CD8-positive, alpha-beta memory T cell (primary cell): ENCODE measurements around the gene HMGN1. TPM values are rescaled to one million over a fixed set of nuclear protein-coding genes. Genes with fewer than 3 reads are reported as not detected.
A peak's percentile ranks its signal among the peaks of the same experiment; 100 is the strongest.

Experiments
- CTCF ChIA-PET: fragments of 350-600 bp; sonication (Branson Sonifier 250); formaldehyde crosslinking; loops from one replicate; lab custom pipeline; 2021; ENCODE audit warnings: antibody characterized with exemption; lab: Charles Lee
- POLR2A ChIA-PET: fragments of 350-600 bp; sonication (Branson Sonifier 250); formaldehyde crosslinking; loops from one replicate; lab custom pipeline; 2021; ENCODE audit warnings: antibody characterized with exemption; lab: Charles Lee
- DNase-seq, 5 donors: peaks; one replicate each; pipeline versions ENCODE4 v3.0.0 to v3.0.0-alpha.2; 2020 to 2022; ENCODE audit warnings: mixed read lengths in 1 of 5
- H3K27ac ChIP-seq: one replicate; pipeline ENCODE4 v1.7.0; 2013; ENCODE audit warnings: low read depth, mild to moderate bottlenecking, low read length, moderate library complexity
- H3K27me3 ChIP-seq: 2 replicates; pipeline ENCODE4 v1.7.0; 2013; ENCODE audit warnings: low read length, mild to moderate bottlenecking; ENCODE audit not compliant: insufficient read depth, poor library complexity, severe bottlenecking
- H3K36me3 ChIP-seq: 2 replicates; pipeline ENCODE4 v1.7.0; 2013; ENCODE audit warnings: mild to moderate bottlenecking, low read length, moderate library complexity; ENCODE audit not compliant: insufficient read depth
- H3K4me1 ChIP-seq: 2 replicates; pipeline ENCODE4 v1.7.0; 2013; ENCODE audit warnings: mild to moderate bottlenecking, low read length, moderate library complexity; ENCODE audit not compliant: insufficient read depth
- H3K4me3 ChIP-seq: 2 replicates; pipeline ENCODE4 v1.7.0; 2013; ENCODE audit warnings: mild to moderate bottlenecking, low read length
- H3K9me3 ChIP-seq: 2 replicates; pipeline ENCODE4 v1.7.0; 2013; ENCODE audit warnings: mild to moderate bottlenecking, low read length
- H3K27ac Mint-ChIP-seq, 8 donors: one replicate each; pipeline ENCODE4 v1.8.0; 2020 to 2021; ENCODE audit warnings: mixed read lengths in 8 of 8, mild to moderate bottlenecking in 6 of 8, inconsistent platforms in 3 of 8, moderate library complexity in 3 of 8
- H3K27me3 Mint-ChIP-seq, 2 donors: one replicate each; pipeline ENCODE4 v1.8.0; 2020 to 2021; ENCODE audit warnings: mixed read lengths in 2 of 2, mild to moderate bottlenecking in 1 of 2, moderate library complexity in 1 of 2
- H3K36me3 Mint-ChIP-seq, 3 donors: one replicate each; pipeline ENCODE4 v1.8.0; 2020 to 2021; ENCODE audit warnings: mixed read lengths in 3 of 3, inconsistent platforms in 1 of 3, mild to moderate bottlenecking in 1 of 3
- H3K4me1 Mint-ChIP-seq, 3 donors: one replicate each; pipeline ENCODE4 v1.8.0; 2020 to 2021; ENCODE audit warnings: mixed read lengths in 3 of 3, inconsistent platforms in 1 of 3, mild to moderate bottlenecking in 1 of 3
- H3K4me3 Mint-ChIP-seq, 7 donors: one replicate each; pipeline ENCODE4 v1.8.0; 2020 to 2021; ENCODE audit warnings: mixed read lengths in 7 of 7, mild to moderate bottlenecking in 6 of 7, moderate library complexity in 4 of 7, inconsistent platforms in 2 of 7
- H3K9me3 Mint-ChIP-seq, 5 donors: one replicate each; pipeline ENCODE4 v1.8.0; 2020 to 2022; ENCODE audit warnings: mixed read lengths in 5 of 5, mild to moderate bottlenecking in 3 of 5, moderate library complexity in 2 of 5, inconsistent platforms in 1 of 5
- polyA plus RNA-seq: library from polyadenylated mRNA; unstranded; fragments of 300-500 nt; fragmentation: Illumina TruSeq; gene quantifications from one replicate; pipeline ENCODE4 v1.2.3, GENCODE V29; 2021
- total RNA-seq, 2 experiments: library from RNA; stranded (reverse); gene quantifications; one replicate each; pipeline ENCODE4 v1.2.3, GENCODE V29; 2021

The HMGN1 gene
- total and polyA plus RNA-seq, 3 experiments from 2014 or later = 201 to 421 (median 420) TPM

DNA sequence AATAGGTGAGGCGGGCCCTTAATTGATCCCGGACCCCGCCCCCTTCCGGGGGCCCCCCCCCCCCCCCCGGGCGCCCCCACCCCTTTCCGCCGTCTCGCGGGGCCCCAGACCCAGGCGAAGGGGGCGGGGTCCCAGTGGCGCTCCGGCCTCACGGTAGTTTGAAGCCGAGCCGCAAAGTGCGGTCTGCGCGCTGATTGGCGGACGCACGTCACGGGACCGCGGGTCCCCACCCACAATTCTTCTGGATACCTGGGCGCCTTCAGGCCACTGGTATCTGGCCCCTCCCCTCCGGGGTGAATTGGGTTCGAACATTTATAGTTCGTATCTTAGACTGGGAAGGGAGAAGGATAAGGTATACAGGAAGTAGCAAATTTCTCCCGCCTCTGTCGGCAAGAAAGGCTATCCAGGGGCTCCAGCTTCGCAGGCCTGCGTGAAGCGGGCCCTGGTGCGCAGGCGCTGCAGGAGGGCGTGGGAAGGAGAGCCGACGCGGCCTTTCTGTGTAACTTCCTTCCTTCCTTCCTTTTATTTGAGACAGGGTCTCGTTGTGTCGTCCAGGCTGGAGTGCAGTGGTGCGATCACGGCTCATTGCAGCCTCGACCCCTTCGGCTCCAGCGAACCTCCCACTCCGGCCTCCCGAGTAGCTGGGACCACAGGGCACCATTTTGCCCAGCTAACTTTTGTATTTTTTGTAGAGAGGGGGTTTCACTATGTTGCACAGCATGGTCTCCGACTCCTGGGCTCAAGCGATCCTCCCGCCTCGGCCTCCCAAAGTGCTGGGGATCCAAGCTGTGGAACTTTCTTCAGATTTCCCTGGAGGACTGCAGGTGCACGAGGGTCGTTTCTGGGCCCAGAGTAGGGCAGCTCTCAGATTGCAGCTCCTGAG, 564 bp upstream of the HMGN1 start:
- Histone ChIP-seq H3K9me3 (no peaks in the 10 kb centered on the region), H3K4me3 (peak overlapping the region; percentile 97), H3K27ac (peak overlapping the region; percentile 92), H3K36me3 (peaks cover 10% of the 10 kb centered on the region), H3K4me1 (peaks cover 32% of the 10 kb centered on the region), H3K27me3 (no peaks in the 10 kb centered on the region)
- ChIA-PET POLR2A (interaction anchor here (0.6 to 5.2 kb wide), 5 partner anchors 20 to 166 kb away, joined by 3 to 88 read pairs (median 8); partner anchors contain the start of genes BRWD1 and PSMG1), CTCF (interaction anchor here (1.1 to 5.0 kb wide), 4 partner anchors 27 to 63 kb away, joined by 3 to 30 read pairs (median 4); partner anchors contain the start of gene BRWD1)
- peak overlapping the region; percentile 93 to 99 (median 95) for H3K4me3 Mint-ChIP-seq
- H3K27me3 Mint-ChIP-seq = peaks cover 3 to 6% of the 10 kb centered on the region in 2 donors
- H3K9me3 Mint-ChIP-seq = peaks cover 0 to 2% (median 0%) of the 10 kb centered on the region in 5 donors
- peaks cover 36 to 43% (median 36%) of the 10 kb centered on the region in 3 donors for H3K4me1 Mint-ChIP-seq
- H3K27ac Mint-ChIP-seq = peak overlapping the region; percentile 97 to 99 (median 98)
- peak; percentile 94 to 97 (median 96) for DNase-seq
- peaks cover 0 to 38% (median 8%) of the 10 kb centered on the region in 3 donors for H3K36me3 Mint-ChIP-seq

DNA sequence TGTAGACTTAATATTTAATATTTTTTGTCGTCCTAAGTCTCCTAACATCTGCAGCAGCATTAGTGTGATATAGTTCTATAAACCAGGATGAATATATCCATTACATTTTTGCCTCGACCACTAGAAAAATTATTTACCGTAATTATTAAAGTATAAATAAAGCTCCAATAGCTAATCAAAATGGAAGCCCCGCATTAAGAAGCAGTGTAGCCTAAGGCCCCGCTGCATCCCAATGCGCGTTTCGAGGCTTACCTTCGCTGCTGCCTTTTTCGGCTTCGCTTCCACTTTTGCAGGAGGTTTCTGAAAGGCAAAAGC, 891 bp downstream of the HMGN1 start:
- ChIA-PET POLR2A (interaction anchor here (0.7 to 5.2 kb wide), 7 partner anchors 11 to 164 kb away, joined by 3 to 88 read pairs (median 7); partner anchors contain the start of genes BRWD1 and PSMG1), CTCF (interaction anchor here (0.9 to 5.0 kb wide), 5 partner anchors 31 to 46 kb away, joined by 3 to 30 read pairs (median 3); partner anchors contain the start of gene BRWD1)
- no peaks in the 10 kb centered on the region for H3K27me3 ChIP-seq
- Mint-ChIP-seq H3K27ac (peak overlapping the region; percentile 92 to 97 (median 95)), H3K27me3 (peaks cover 3 to 6% of the 10 kb centered on the region in 2 donors), H3K4me3 (peak overlapping the region; percentile 91 to 99 (median 94)), H3K9me3 (peaks cover 0 to 2% (median 0%) of the 10 kb centered on the region in 5 donors), H3K36me3 (peaks cover 5 to 51% (median 13%) of the 10 kb centered on the region in 3 donors), H3K4me1 (peaks cover 37 to 49% (median 38%) of the 10 kb centered on the region in 3 donors)
- H3K4me3 ChIP-seq = peak overlapping the region; percentile 92
- peaks cover 19% of the 10 kb centered on the region for H3K36me3 ChIP-seq
- peak in 1 of 5 donors; percentile 5 for DNase-seq
- H3K9me3 ChIP-seq = no peaks in the 10 kb centered on the region
- H3K27ac ChIP-seq = peak overlapping the region; percentile 94
- H3K4me1 ChIP-seq = peaks cover 32% of the 10 kb centered on the region

DNA sequence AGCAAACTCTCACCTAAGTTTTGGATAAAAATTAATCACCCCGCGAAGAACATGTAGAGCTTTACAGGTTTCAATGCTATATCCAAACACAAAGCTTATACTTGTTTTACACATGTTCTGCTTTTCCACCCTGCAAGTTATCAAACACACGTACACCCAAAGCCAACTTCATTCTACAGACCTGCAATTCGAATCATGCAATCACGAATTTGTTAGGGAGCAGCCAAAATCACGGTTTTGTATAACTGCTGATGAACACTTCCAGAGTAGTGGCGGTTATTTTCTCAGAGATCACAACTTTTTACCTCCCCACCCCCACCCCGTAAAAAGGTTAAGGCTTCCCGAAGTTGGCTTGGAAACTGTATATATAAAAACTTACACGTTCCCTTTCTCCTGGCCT, 1.4 kb downstream of the HMGN1 start:
- peaks cover 37 to 49% (median 38%) of the 10 kb centered on the region in 3 donors for H3K4me1 Mint-ChIP-seq
- peak overlapping the region; percentile 91 to 99 (median 94) for H3K4me3 Mint-ChIP-seq

DNA sequence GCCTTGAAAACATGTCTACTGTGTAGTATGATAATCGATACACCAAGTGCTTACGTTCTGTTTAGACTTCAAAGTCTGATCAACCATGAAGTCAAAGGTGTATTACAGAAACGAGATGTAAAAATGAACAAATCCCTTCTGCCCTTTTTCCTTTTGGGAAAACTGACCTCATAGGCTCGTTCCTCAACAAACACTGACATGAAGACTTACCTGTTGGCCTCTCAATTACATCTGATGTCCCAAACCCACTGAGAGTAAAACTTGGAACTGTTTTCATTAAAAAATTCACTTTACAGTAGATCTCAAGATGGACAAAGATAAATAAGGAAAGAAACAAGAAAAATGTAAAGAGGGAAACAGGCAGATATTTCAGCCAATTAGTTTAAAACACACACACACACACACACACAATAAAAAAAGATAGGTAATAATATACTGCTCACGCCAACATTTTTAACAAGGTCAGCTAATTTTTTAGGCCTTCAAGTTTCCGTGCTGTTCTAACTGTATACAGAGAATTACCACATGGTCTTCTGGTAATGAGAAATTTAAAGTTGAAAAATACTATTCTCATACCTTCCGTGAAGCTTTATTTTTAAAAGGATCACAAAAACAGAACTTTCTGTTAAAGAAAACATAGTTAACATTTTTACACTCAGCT, 2.1 kb downstream of the HMGN1 start:
- peaks cover 3 to 6% of the 10 kb centered on the region in 2 donors for H3K27me3 Mint-ChIP-seq
- H3K9me3 Mint-ChIP-seq = peaks cover 0 to 2% (median 0%) of the 10 kb centered on the region in 5 donors
- H3K4me3 Mint-ChIP-seq = peak overlapping the region; percentile 38 to 93 (median 77)
- Histone ChIP-seq H3K36me3 (peaks cover 19% of the 10 kb centered on the region), H3K4me3 (peak overlapping the region; percentile 29), H3K4me1 (peaks cover 32% of the 10 kb centered on the region), H3K27ac (peak overlapping the region; percentile 94), H3K27me3 (no peaks in the 10 kb centered on the region), H3K9me3 (no peaks in the 10 kb centered on the region)
- DNase-seq = no peak
- POLR2A ChIA-PET = interaction anchor here (1.3 to 5.2 kb wide), 4 partner anchors 10 to 163 kb away, joined by 4 to 88 read pairs (median 8); partner anchors contain the start of genes BRWD1 and PSMG1
- peaks cover 5 to 63% (median 16%) of the 10 kb centered on the region in 3 donors for H3K36me3 Mint-ChIP-seq
- peaks cover 37 to 49% (median 38%) of the 10 kb centered on the region in 3 donors for H3K4me1 Mint-ChIP-seq
- CTCF ChIA-PET = interaction anchor here (1.4 to 5.0 kb wide), 3 partner anchors 33 to 43 kb away, joined by 3 to 30 read pairs (median 11); partner anchors contain the start of gene BRWD1
- peak overlapping the region in 7 of 8 donors; percentile 26 to 94 (median 83) for H3K27ac Mint-ChIP-seq

More for the DNA sequence above, 1.4 kb downstream of the HMGN1 start:
- Mint-ChIP-seq H3K9me3 (peaks cover 0 to 2% (median 0%) of the 10 kb centered on the region in 5 donors), H3K27me3 (peaks cover 3 to 6% of the 10 kb centered on the region in 2 donors), H3K36me3 (peaks cover 5 to 55% (median 14%) of the 10 kb centered on the region in 3 donors), H3K27ac (peak overlapping the region; percentile 92 to 97 (median 95))
- H3K4me1 ChIP-seq = peaks cover 32% of the 10 kb centered on the region
- no peak for DNase-seq
- peak overlapping the region; percentile 92 for H3K4me3 ChIP-seq
- ChIA-PET CTCF (interaction anchor here (0.9 to 5.0 kb wide), 4 partner anchors 30 to 44 kb away, joined by 3 to 30 read pairs (median 7); partner anchors contain the start of gene BRWD1), POLR2A (interaction anchor here (1.3 to 5.2 kb wide), 5 partner anchors 10 to 164 kb away, joined by 4 to 88 read pairs (median 9); partner anchors contain the start of genes BRWD1 and PSMG1)
- H3K9me3 ChIP-seq = no peaks in the 10 kb centered on the region
- H3K36me3 ChIP-seq = peaks cover 19% of the 10 kb centered on the region
- no peaks in the 10 kb centered on the region for H3K27me3 ChIP-seq
- peak overlapping the region; percentile 94 for H3K27ac ChIP-seq

DNA sequence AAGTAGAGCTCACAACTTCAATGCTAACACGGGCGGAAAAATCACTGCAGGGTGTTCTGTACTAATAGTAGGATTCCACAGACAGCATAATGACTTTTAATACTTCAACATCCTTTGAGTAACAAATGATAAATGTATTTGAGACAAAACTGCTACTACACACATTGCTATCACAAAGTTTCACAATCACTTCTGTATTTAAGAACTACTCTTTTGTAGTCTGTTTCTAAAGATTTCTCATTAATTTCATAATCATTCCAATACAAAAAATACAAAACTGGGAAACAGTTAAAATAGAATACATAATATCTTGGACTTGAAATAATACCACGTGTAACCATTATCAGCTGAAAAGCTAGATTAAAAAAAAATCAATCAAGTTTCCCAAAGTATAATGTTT, 2.7 kb downstream of the HMGN1 start:
- no peak overlapping the region for H3K4me3 ChIP-seq
- H3K9me3 ChIP-seq = no peaks in the 10 kb centered on the region
- peaks cover 19% of the 10 kb centered on the region for H3K36me3 ChIP-seq
- H3K27me3 ChIP-seq = no peaks in the 10 kb centered on the region
- DNase-seq = no peak
- H3K4me1 ChIP-seq = peaks cover 32% of the 10 kb centered on the region
- CTCF ChIA-PET = interaction anchor here (2.5 to 5.0 kb wide), 2 partner anchors 33 to 41 kb away, joined by 11 to 30 read pairs; partner anchors contain the start of gene BRWD1
- H3K9me3 Mint-ChIP-seq = peaks cover 0 to 2% (median 0%) of the 10 kb centered on the region in 5 donors
- H3K4me1 Mint-ChIP-seq = peaks cover 37 to 49% (median 38%) of the 10 kb centered on the region in 3 donors
- POLR2A ChIA-PET = interaction anchor here (5.2 kb wide), 1 partner anchor 32 kb away, joined by 88 read pairs; the partner anchor contains the start of gene BRWD1
- H3K27ac ChIP-seq = no peak overlapping the region
- H3K27ac Mint-ChIP-seq = peak overlapping the region in 4 of 8 donors; percentile 32 to 94 (median 81)
- peak overlapping the region in 5 of 7 donors; percentile 19 to 91 (median 77) for H3K4me3 Mint-ChIP-seq
- H3K27me3 Mint-ChIP-seq = peaks cover 1 to 6% of the 10 kb centered on the region in 2 donors
- peaks cover 5 to 68% (median 16%) of the 10 kb centered on the region in 3 donors for H3K36me3 Mint-ChIP-seq

DNA sequence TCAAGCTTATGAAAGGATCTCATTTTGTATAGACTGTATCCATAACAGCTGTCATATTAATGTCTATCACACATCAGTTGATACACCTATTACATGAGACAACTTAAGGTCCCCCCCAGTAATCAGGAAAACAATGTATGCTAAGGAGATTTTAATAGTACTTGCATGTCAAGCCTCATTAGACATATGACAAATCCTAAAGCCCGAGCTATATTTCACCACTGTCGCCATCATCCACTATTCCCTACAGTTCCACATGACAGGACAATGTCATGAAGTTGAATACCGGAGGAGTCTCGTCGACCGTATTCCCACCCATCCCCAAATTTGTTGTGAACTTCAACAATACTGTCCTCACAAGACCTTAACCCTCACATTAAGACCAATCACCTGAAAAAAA, 3.4 kb downstream of the HMGN1 start:
- Mint-ChIP-seq H3K4me3 (peak overlapping the region in 1 of 7 donors; percentile 77), H3K27ac (peak overlapping the region in 6 of 8 donors; percentile 32 to 83 (median 47)), H3K9me3 (peaks cover 0 to 1% (median 0%) of the 10 kb centered on the region in 5 donors), H3K4me1 (peaks cover 37 to 49% (median 39%) of the 10 kb centered on the region in 3 donors), H3K27me3 (peaks cover 0 to 6% of the 10 kb centered on the region in 2 donors), H3K36me3 (peaks cover 5 to 72% (median 16%) of the 10 kb centered on the region in 3 donors)
- Histone ChIP-seq H3K4me3 (no peak overlapping the region), H3K9me3 (no peaks in the 10 kb centered on the region), H3K36me3 (peaks cover 19% of the 10 kb centered on the region), H3K27me3 (no peaks in the 10 kb centered on the region), H3K4me1 (peaks cover 32% of the 10 kb centered on the region), H3K27ac (no peak overlapping the region)
- CTCF ChIA-PET = interaction anchor here (2.5 to 5.0 kb wide), 2 partner anchors 32 to 42 kb away, joined by 11 to 30 read pairs; partner anchors contain the start of gene BRWD1
- POLR2A ChIA-PET = interaction anchor here (0.7 to 5.2 kb wide), 2 partner anchors 32 to 44 kb away, joined by 3 to 88 read pairs; partner anchors contain the start of gene BRWD1
- DNase-seq = no peak
